Naive thymus-derived CD4-positive, alpha-beta T cell (primary cell): ENCODE data around the gene MS4A1. TPM values are rescaled to one million over a fixed set of nuclear protein-coding genes. Genes with fewer than 3 reads are reported as not detected.
"Not testable (repeated sequence)": the region's sequence is repeated elsewhere in the genome, so short reads cannot be mapped to it uniquely, and the experiment has no call there.

Source experiments
- ATAC-seq: fragments of 150-1000 bp; cut with Tn5 transposase; 2 replicates; pipeline ENCODE4 v1.10.0; 2021; ENCODE audit warnings: mild to moderate bottlenecking, moderate library complexity
- CTCF ChIA-PET: fragments of 350-600 bp; sonication (Branson Sonifier 250); formaldehyde crosslinking; loops from one replicate; lab custom pipeline; 2021; ENCODE audit warnings: antibody characterized with exemption; lab: Charles Lee
- POLR2A ChIA-PET: fragments of 350-600 bp; sonication (Branson Sonifier 250); formaldehyde crosslinking; loops from one replicate; lab custom pipeline; 2021; ENCODE audit warnings: antibody characterized with exemption, inconsistent platforms; lab: Charles Lee
- DNase-seq, 9 donors: peaks; one replicate each; pipeline versions ENCODE4 v3.0.0 to v3.0.0-alpha.2; 2020 to 2022; ENCODE audit warnings: mixed read lengths in 1 of 9
- H3K27ac ChIP-seq: one replicate; pipeline ENCODE4 v1.7.0; 2013; ENCODE audit warnings: mild to moderate bottlenecking, low read depth, low read length, moderate library complexity
- H3K27me3 ChIP-seq, 2 donors: one replicate each; pipeline ENCODE4 v1.7.0; 2013; ENCODE audit warnings: low read length in 2 of 2, mild to moderate bottlenecking in 2 of 2, moderate library complexity in 2 of 2; ENCODE audit not compliant: control insufficient read depth in 2 of 2, insufficient read depth in 2 of 2
- H3K36me3 ChIP-seq, 3 experiments: 1 replicate in 2 of 3; 2 replicates in 1 of 3; pipeline ENCODE4 v1.7.0; 2013; ENCODE audit warnings: low read length in 3 of 3, mild to moderate bottlenecking in 3 of 3, moderate library complexity in 1 of 3; ENCODE audit not compliant: insufficient read depth in 3 of 3, control insufficient read depth in 2 of 3
- H3K4me1 ChIP-seq, 2 donors: one replicate each; pipeline ENCODE4 v1.7.0; 2013; ENCODE audit warnings: low read length in 2 of 2, mild to moderate bottlenecking in 2 of 2, moderate library complexity in 1 of 2; ENCODE audit not compliant: control insufficient read depth in 2 of 2, insufficient read depth in 2 of 2
- H3K4me3 ChIP-seq: 2 replicates; pipeline ENCODE4 v1.7.0; 2013; ENCODE audit warnings: mild to moderate bottlenecking, low read length
- H3K9me3 ChIP-seq, 3 experiments: 1 replicate in 2 of 3; 2 replicates in 1 of 3; pipeline ENCODE4 v1.7.0; 2013; ENCODE audit warnings: low read length in 3 of 3; ENCODE audit not compliant: control insufficient read depth in 2 of 3
- H3K27ac Mint-ChIP-seq, 9 donors: one replicate each; pipeline ENCODE4 v1.8.0; 2020 to 2022; ENCODE audit warnings: mixed read lengths in 9 of 9, mild to moderate bottlenecking in 8 of 9, moderate library complexity in 5 of 9, inconsistent platforms in 2 of 9
- H3K27me3 Mint-ChIP-seq, 5 donors: one replicate each; pipeline ENCODE4 v1.8.0; 2021 to 2022; ENCODE audit warnings: mixed read lengths in 5 of 5, mild to moderate bottlenecking in 1 of 5
- H3K36me3 Mint-ChIP-seq, 5 donors: one replicate each; pipeline ENCODE4 v1.8.0; 2020 to 2022; ENCODE audit warnings: mixed read lengths in 5 of 5, mild to moderate bottlenecking in 3 of 5, inconsistent platforms in 1 of 5
- H3K4me1 Mint-ChIP-seq, 7 donors: one replicate each; pipeline ENCODE4 v1.8.0; 2020 to 2022; ENCODE audit warnings: mixed read lengths in 7 of 7, mild to moderate bottlenecking in 3 of 7, inconsistent platforms in 1 of 7
- H3K4me3 Mint-ChIP-seq, 10 donors: one replicate each; pipeline ENCODE4 v1.8.0; 2020 to 2022; ENCODE audit warnings: mild to moderate bottlenecking in 10 of 10, mixed read lengths in 10 of 10, moderate library complexity in 6 of 10, inconsistent platforms in 2 of 10
- H3K9me3 Mint-ChIP-seq, 11 donors: one replicate each; pipeline ENCODE4 v1.8.0; 2020 to 2022; ENCODE audit warnings: mixed read lengths in 11 of 11, mild to moderate bottlenecking in 4 of 11, inconsistent platforms in 1 of 11, moderate library complexity in 1 of 11
- intact Hi-C, 2 donors: fragments of 100-400 bp; cut with micrococcal nuclease; formaldehyde crosslinking; loops; one replicate each; pipeline ENCODE4 v1.15.1; 2023
- polyA plus RNA-seq, 2 donors: library from polyadenylated mRNA; unstranded; fragments of 300-500 nt; fragmentation: Illumina TruSeq; gene quantifications; one replicate each; pipeline ENCODE4 v1.2.3, GENCODE V29; 2021
- total RNA-seq, 6 experiments: library from RNA in 5 of 6; stranded (reverse) in 5 of 6; gene quantifications; 1 replicate in 5 of 6; 2 replicates in 1 of 6; pipeline ENCODE4 v1.2.3 and lab custom pipeline; 2021 to 2026

MS4A1 gene
- total and polyA plus RNA-seq, 7 experiments from 2014 or later = 0.92 to 22.1 (median 1.4) TPM; not detected in 1

DNA sequence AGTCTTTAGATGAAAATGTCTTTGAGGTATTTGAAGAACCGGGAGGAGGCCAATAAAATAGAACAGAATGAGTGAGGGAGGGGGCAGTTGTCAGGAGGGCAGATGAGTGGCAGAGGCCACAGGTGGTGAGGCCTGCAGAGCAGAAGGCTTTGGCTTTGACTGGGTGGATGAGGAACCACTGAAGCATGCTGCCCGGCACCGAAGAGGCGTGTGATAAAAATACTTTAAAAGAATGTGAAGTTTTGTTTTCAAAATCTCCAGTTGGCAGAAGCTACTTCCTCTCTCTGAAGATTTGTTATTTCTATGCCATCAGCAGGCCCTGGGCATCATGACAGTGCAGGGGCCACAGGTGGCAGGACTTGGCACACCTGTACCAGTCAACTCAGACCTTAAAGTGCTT, 43.2 kb downstream of the MS4A1 start:
- intact Hi-C loops = no loop called here
- H3K36me3 ChIP-seq = no peaks in the 10 kb centered on the region
- Mint-ChIP-seq H3K4me1 (peaks cover 0 to 4% (median 0%) of the 10 kb centered on the region in 7 donors), H3K4me3 (no peak overlapping the region), H3K27ac (no peak overlapping the region), H3K27me3 (peaks cover 4 to 72% (median 14%) of the 10 kb centered on the region in 5 donors), H3K9me3 (no peaks in the 10 kb centered on the region), H3K36me3 (no peaks in the 10 kb centered on the region)
- H3K27me3 ChIP-seq = no peaks in the 10 kb centered on the region
- H3K27ac ChIP-seq = no peak overlapping the region
- CTCF ChIA-PET = no interaction called here
- H3K9me3 ChIP-seq = no peaks in the 10 kb centered on the region
- no peak for DNase-seq
- no peak overlapping the region for H3K4me3 ChIP-seq
- peak; percentile 54 for ATAC-seq
- peaks cover 0 to 1% of the 10 kb centered on the region in 2 donors for H3K4me1 ChIP-seq
- POLR2A ChIA-PET = no interaction called here

DNA sequence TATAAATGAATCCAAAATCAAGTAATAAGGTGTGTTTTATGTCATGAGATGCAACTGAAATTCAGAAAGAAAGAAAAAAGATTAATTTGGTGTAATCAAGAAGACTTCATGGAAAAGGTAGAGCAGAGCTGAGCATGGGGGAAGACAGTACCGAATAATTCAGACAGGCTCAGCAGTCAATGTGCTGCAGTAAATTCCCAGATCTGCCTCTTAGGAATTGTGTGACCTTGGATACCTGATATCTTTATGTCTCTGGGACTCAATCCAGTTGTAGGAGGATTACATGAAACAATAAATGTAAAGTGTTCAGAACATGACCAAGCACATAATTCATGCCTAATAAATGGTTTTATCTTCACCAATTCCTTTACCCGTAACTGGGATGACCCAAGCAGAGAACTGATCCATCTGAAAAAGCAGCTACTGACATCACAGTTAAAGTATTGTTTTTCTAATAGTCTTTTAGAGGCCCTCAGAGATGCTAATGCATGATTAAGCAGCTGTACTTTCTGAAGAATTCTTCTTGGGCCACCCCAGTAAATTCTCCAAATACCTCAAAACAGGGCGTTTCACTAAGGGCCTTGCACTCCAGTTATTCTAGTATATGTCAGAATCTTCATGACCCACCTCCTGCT, 44.7 kb downstream of the MS4A1 start:
- Histone ChIP-seq H3K27ac (no peak overlapping the region), H3K4me3 (no peak overlapping the region), H3K36me3 (no peaks in the 10 kb centered on the region), H3K27me3 (no peaks in the 10 kb centered on the region), H3K4me1 (peaks cover 0 to 11% of the 10 kb centered on the region in 2 donors), H3K9me3 (no peaks in the 10 kb centered on the region)
- Mint-ChIP-seq H3K4me1 (peaks cover 4 to 10% (median 6%) of the 10 kb centered on the region in 7 donors), H3K36me3 (no peaks in the 10 kb centered on the region), H3K27me3 (peaks cover under 1 to 68% (median 14%) of the 10 kb centered on the region in 5 donors), H3K27ac (no peak overlapping the region), H3K4me3 (no peak overlapping the region), H3K9me3 (no peaks in the 10 kb centered on the region)
- no peak for DNase-seq
- POLR2A ChIA-PET = no interaction called here
- no peak for ATAC-seq
- intact Hi-C loops = loop anchor here in 1 of 2 donors (5.0 kb wide), 1 partner anchor 53 kb away; no protein-coding TSS in a partner anchor
- CTCF ChIA-PET = no interaction called here

GRCh38 chr11:60502221-60502775, 46.7 kb downstream of the MS4A1 start:
- H3K27ac Mint-ChIP-seq = no peak overlapping the region
- intact Hi-C loops = loop anchor here in 1 of 2 donors (5.0 kb wide), 1 partner anchor 55 kb away; no protein-coding TSS in a partner anchor
- Histone ChIP-seq H3K27me3 (no peaks in the 10 kb centered on the region), H3K9me3 (no peaks in the 10 kb centered on the region), H3K27ac (no peak overlapping the region), H3K36me3 (no peaks in the 10 kb centered on the region), H3K4me1 (peaks cover 0 to 11% of the 10 kb centered on the region in 2 donors), H3K4me3 (no peak overlapping the region)
- peaks cover 4 to 10% (median 6%) of the 10 kb centered on the region in 7 donors for H3K4me1 Mint-ChIP-seq
- no peak overlapping the region for H3K4me3 Mint-ChIP-seq
- no peaks in the 10 kb centered on the region for H3K9me3 Mint-ChIP-seq
- ATAC-seq (no peak), DNase-seq (no peak)
- CTCF ChIA-PET = no interaction called here
- H3K27me3 Mint-ChIP-seq = peaks cover 4 to 68% (median 21%) of the 10 kb centered on the region in 5 donors
- H3K36me3 Mint-ChIP-seq = no peaks in the 10 kb centered on the region
- POLR2A ChIA-PET = no interaction called here

DNA sequence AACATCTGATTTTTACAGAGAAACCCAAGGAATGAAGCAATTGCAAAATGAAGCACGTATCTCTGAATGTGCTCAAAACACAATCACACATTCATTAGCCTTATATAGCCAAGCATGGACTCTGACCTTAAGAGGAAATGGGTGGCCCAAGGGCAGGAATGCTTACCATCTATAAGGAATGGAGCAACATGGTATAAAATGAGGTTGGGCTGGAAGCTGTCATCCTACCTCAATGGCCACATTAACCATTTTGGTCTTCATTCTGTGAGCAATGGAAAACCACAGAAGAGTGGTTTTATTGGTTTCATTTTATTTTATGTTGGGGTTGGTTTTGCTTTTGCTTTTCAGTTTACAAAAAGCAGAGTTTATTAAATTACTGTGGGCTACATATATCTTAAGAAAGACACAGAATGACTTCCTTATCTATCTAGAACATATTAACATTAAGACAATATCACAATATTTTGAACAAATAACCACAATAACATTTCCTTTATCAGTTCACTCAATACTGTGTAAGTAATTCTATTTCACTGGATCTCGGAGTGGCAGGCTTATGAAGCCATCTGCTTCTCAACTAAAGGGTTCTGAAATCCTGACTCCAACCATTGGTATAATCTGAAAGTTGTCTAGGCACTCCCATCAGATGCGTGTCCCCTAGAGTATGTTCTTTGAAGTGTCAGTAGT, 48.7 kb downstream of the MS4A1 start:
- no peak overlapping the region for H3K27ac ChIP-seq
- peaks cover 4 to 55% (median 19%) of the 10 kb centered on the region in 5 donors for H3K27me3 Mint-ChIP-seq
- DNase-seq = no peak
- H3K9me3 ChIP-seq = no peaks in the 10 kb centered on the region
- intact Hi-C loops = loop anchor here in 1 of 2 donors (5.0 kb wide), 1 partner anchor 57 kb away; no protein-coding TSS in a partner anchor
- peak overlapping the region in 1 of 10 donors; percentile 8 for H3K4me3 Mint-ChIP-seq
- H3K4me3 ChIP-seq = no peak overlapping the region
- peaks cover 0 to 4% (median 0%) of the 10 kb centered on the region in 5 donors for H3K36me3 Mint-ChIP-seq
- H3K4me1 ChIP-seq = peaks cover 0 to 11% of the 10 kb centered on the region in 2 donors
- H3K27ac Mint-ChIP-seq = no peak overlapping the region
- peaks cover 0 to 17% (median 4%) of the 10 kb centered on the region in 11 donors for H3K9me3 Mint-ChIP-seq
- CTCF ChIA-PET = no interaction called here
- H3K36me3 ChIP-seq = no peaks in the 10 kb centered on the region
- peaks cover 4 to 10% (median 6%) of the 10 kb centered on the region in 7 donors for H3K4me1 Mint-ChIP-seq
- no peak for ATAC-seq
- no peaks in the 10 kb centered on the region for H3K27me3 ChIP-seq
- POLR2A ChIA-PET = no interaction called here

GRCh38 chr11:60509609-60510008, 54.0 kb downstream of the MS4A1 start:
- H3K36me3 ChIP-seq, DNase-seq, H3K27me3 ChIP-seq, H3K4me1 Mint-ChIP-seq, H3K4me3 Mint-ChIP-seq, H3K9me3 ChIP-seq, CTCF ChIA-PET, H3K36me3 Mint-ChIP-seq, H3K4me1 ChIP-seq, H3K27ac Mint-ChIP-seq, H3K4me3 ChIP-seq, H3K27ac ChIP-seq, ATAC-seq, intact Hi-C loops, POLR2A ChIA-PET: not testable (repeated sequence)
- peaks cover 9 to 29% (median 21%) of the 10 kb centered on the region in 5 donors for H3K27me3 Mint-ChIP-seq
- H3K9me3 Mint-ChIP-seq = peaks cover 0 to 26% (median 7%) of the 10 kb centered on the region in 11 donors

DNA sequence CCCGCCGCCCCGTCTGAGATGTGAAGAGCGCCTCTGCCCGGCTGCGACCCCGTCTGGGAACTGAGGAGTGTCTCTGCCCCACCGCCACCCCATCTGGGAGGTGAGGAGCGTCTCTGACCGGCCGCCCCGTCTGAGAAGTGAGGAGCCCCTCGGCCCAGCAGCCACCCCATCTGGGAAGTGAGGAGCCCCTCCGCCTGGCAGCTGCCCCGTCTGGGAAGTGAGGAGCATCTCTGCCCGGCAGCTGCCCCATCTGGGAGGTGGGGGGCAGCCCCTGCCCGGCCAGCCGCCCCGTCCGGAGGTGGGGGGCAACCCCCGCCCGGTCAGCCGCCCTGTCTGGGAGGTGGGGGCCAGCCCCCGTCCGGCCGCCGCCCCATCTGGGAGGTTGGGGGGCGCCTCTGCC, 54.6 kb downstream of the MS4A1 start:
- POLR2A ChIA-PET, H3K27ac ChIP-seq, CTCF ChIA-PET, H3K4me3 ChIP-seq, H3K36me3 Mint-ChIP-seq, H3K27ac Mint-ChIP-seq, H3K4me1 Mint-ChIP-seq, DNase-seq, H3K9me3 ChIP-seq, H3K27me3 ChIP-seq, ATAC-seq, H3K4me1 ChIP-seq, intact Hi-C loops, H3K4me3 Mint-ChIP-seq, H3K36me3 ChIP-seq: not testable (repeated sequence)
- H3K9me3 Mint-ChIP-seq = peaks cover 0 to 26% (median 7%) of the 10 kb centered on the region in 11 donors
- peaks cover 11 to 29% (median 19%) of the 10 kb centered on the region in 5 donors for H3K27me3 Mint-ChIP-seq
